Mucosa of descending colon (tissue), 3 donors: ENCODE results near the gene DGKB. TPM values are rescaled to one million over a fixed set of nuclear protein-coding genes. Genes with fewer than 3 reads are reported as not detected.

ENCODE experiments used
- ATAC-seq: fragments of 200-7000 bp; cut with Tn5 transposase; one replicate; pipeline ENCODE4 v1.9.1; 2020; ENCODE audit warnings: mild to moderate bottlenecking, moderate library complexity
- DNase-seq, 3 donors: peaks; one replicate each; pipeline ENCODE4 v3.0.0-alpha.2; 2020
- H3K36me3 ChIP-seq: fragments of 200-600 bp; one replicate; pipeline ENCODE4 v1.8.0; 2021; ENCODE audit warnings: low read depth, mild to moderate bottlenecking
- H3K4me1 ChIP-seq: fragments of 200-600 bp; one replicate; pipeline ENCODE4 v1.8.0; 2021; ENCODE audit warnings: low read depth, mild to moderate bottlenecking
- H3K4me3 ChIP-seq: fragments of 200-600 bp; one replicate; pipeline ENCODE4 v1.8.0; 2021; ENCODE audit warnings: mild to moderate bottlenecking
- H3K9me3 ChIP-seq: fragments of 200-600 bp; one replicate; pipeline ENCODE4 v1.8.0; 2021; ENCODE audit warnings: mild to moderate bottlenecking
- CTCF ChIP-seq: fragments of 200-600 bp; IDR thresholded peaks from one replicate; pipeline ENCODE4 v1.8.0; 2022; ENCODE audit warnings: antibody characterized with exemption, mild to moderate bottlenecking
- intact Hi-C, 2 donors: fragments of 100-400 bp; cut with DNase I in 1 of 2; cut with micrococcal nuclease in 1 of 2; formaldehyde crosslinking; loops; one replicate each; pipeline versions ENCODE4 v1.11.0 to v1.11.1; 2022; cut with DNase I, micrococcal nuclease
- total RNA-seq, 3 donors: library from RNA; stranded (reverse); fragmentation: NEBNext Ultra II Directional in 2 of 3; extraction: Animal tissue kit (Norgen Biotek cat#: 25700) in 2 of 3; gene quantifications; one replicate each; pipeline versions ENCODE4 v1.2.1 to v1.2.4, GENCODE V29; 2021 to 2023
- donor health status: DM: no; HTN: no; CAD: no; lungs with moderate emphysema.
- donor health status: DM: no; HTN: no; CAD: no.
- donor health status: DM: no; HTN: yes; CAD: no.

Gene DGKB
- total RNA-seq, 3 donors from 2014 or later = 0.19 to 5.6 (median 0.78) TPM

GRCh38 chr7:14841086-14841485, 61.5 kb downstream of the DGKB start:
- H3K4me1 ChIP-seq = no peaks in the 10 kb centered on the region
- intact Hi-C loops = no loop called here
- no peak overlapping the region for H3K4me3 ChIP-seq
- no peak for TF ChIP-seq CTCF
- DNase-seq (no peak), ATAC-seq (no peak)
- H3K9me3 ChIP-seq = no peaks in the 10 kb centered on the region
- no peaks in the 10 kb centered on the region for H3K36me3 ChIP-seq

GRCh38 chr7:14839307-14839706, 63.2 kb downstream of the DGKB start:
- no peaks in the 10 kb centered on the region for H3K36me3 ChIP-seq
- H3K4me1 ChIP-seq = no peaks in the 10 kb centered on the region
- DNase-seq (no peak), ATAC-seq (no peak)
- no peak for TF ChIP-seq CTCF
- intact Hi-C loops = no loop called here
- H3K9me3 ChIP-seq = no peaks in the 10 kb centered on the region
- H3K4me3 ChIP-seq = no peak overlapping the region

- Histone ChIP-seq H3K4me3 (no peak overlapping the region), H3K9me3 (no peaks in the 10 kb centered on the region), H3K36me3 (no peaks in the 10 kb centered on the region), H3K4me1 (no peaks in the 10 kb centered on the region)
- ATAC-seq (no peak), DNase-seq (no peak)
- no peak for TF ChIP-seq CTCF
- intact Hi-C loops = no loop called here
Observed at GRCh38 chr7:14837216-14837615, 65.3 kb downstream of the DGKB start.

GRCh38 chr7:14836571-14837189, 65.9 kb downstream of the DGKB start:
- no peak for TF ChIP-seq CTCF
- H3K4me1 ChIP-seq = no peaks in the 10 kb centered on the region
- no peaks in the 10 kb centered on the region for H3K9me3 ChIP-seq
- no peaks in the 10 kb centered on the region for H3K36me3 ChIP-seq
- no peak overlapping the region for H3K4me3 ChIP-seq
- ATAC-seq = no peak
- intact Hi-C loops = no loop called here
- DNase-seq = no peak

- ATAC-seq = no peak
- intact Hi-C loops = no loop called here
- no peak for TF ChIP-seq CTCF
Observed at GRCh38 chr7:14836006-14836405, 66.5 kb downstream of the DGKB start.

GRCh38 chr7:14835384-14835783, 67.2 kb downstream of the DGKB start:
- no peak for DNase-seq
- H3K36me3 ChIP-seq = no peaks in the 10 kb centered on the region

More at GRCh38 chr7:14836006-14836405, 66.5 kb downstream of the DGKB start:
- DNase-seq = no peak
- Histone ChIP-seq H3K4me3 (no peak overlapping the region), H3K36me3 (no peaks in the 10 kb centered on the region), H3K4me1 (no peaks in the 10 kb centered on the region), H3K9me3 (no peaks in the 10 kb centered on the region)

More at GRCh38 chr7:14835384-14835783, 67.2 kb downstream of the DGKB start:
- no peak for TF ChIP-seq CTCF
- Histone ChIP-seq H3K4me1 (no peaks in the 10 kb centered on the region), H3K9me3 (no peaks in the 10 kb centered on the region), H3K4me3 (no peak overlapping the region)
- ATAC-seq = no peak
- intact Hi-C loops = no loop called here
